Stimulated activated effector memory CD8-positive, alpha-beta T cell treated with anti-CD3 and anti-CD28 coated beads, Interleukin-12 subunit alpha, Interleukin-12 subunit beta, amount 100 ng/mL, for 72 hours (primary cell): Measurements from ENCODE around the gene GANC.
"Not testable (repeated sequence)": the region's sequence is repeated elsewhere in the genome, so short reads cannot be mapped to it uniquely, and the experiment has no call there.

Experiments used
- ATAC-seq: fragments of 150-1000 bp; cut with Tn5 transposase; 2 replicates; pipeline ENCODE4 v1.10.0; 2021
- DNase-seq, 2 donors: peaks; one replicate each; pipeline ENCODE4 v3.0.0; 2021 to 2022; ENCODE audit warnings: low spot score in 2 of 2
- H3K27ac Mint-ChIP-seq: one replicate; pipeline ENCODE4 v1.8.0; 2022; ENCODE audit warnings: mild to moderate bottlenecking, mixed read lengths
- H3K36me3 Mint-ChIP-seq: one replicate; pipeline ENCODE4 v1.8.0; 2022; ENCODE audit warnings: mild to moderate bottlenecking, mixed read lengths
- H3K4me1 Mint-ChIP-seq: one replicate; pipeline ENCODE4 v1.8.0; 2022; ENCODE audit warnings: mixed read lengths
- H3K4me3 Mint-ChIP-seq: one replicate; pipeline ENCODE4 v1.8.0; 2022; ENCODE audit warnings: mild to moderate bottlenecking, mixed read lengths
- H3K9me3 Mint-ChIP-seq: one replicate; pipeline ENCODE4 v1.8.0; 2022; ENCODE audit warnings: mixed read lengths

GANC gene

DNA sequence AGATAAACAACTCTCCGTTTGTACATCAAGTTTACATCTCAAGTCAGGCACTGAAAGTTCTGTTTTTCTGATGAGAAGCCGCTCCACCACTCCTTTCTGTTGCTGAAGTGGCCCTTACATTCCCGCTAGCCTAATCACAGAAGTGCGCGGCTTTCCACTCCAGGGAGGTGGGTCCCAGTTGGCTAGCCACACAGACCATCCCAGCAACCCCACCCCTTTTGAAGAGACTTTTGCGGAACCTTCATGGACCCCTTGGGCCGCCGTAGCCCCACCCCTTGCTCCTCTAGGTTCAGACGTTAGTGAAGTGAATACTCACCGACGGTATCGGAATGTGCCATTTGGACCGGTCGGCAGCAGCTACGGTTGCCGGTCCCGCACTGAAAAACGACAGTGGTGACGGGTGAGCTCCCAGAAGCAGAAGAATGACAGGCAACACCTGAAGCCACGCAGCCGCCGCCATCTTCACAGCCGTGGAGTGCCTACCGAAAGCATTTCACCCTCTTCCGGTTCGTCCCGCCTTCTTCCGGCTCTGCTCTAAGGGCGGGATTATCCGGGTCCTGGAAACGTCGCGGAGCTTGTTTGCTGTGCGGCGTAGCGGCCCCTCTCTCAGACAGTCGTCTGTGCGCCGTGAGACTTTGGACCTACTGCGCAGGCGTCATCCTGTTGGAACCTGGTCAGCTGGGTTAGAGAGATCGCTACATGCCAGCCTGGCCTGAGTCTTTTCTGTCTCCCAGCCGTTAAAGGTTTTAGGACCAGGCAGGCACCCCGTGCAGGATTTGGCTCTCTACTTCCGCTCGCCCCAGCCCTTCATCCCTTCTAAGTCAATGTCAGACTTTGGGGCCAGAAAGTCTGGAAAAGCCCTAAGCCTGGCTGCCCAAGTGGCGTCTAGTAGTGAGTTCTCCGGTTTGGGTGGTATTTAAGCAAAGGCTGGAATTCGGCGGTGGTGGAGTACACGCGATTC, at the start of gene GANC, which contains the start of gene TMEM87A:
GANC (plus strand) TSS at position 263 of the 961 bp plus-strand sequence. CDS start 1,281 bp downstream, outside the sequence.
TMEM87A (minus strand) TSS at position 495 of the 961 bp plus-strand sequence; CDS start at position 460, 35 bp downstream.
- peaks cover 46% of the 10 kb centered on the region for H3K4me1 Mint-ChIP-seq

GRCh38 chr15:42226648-42227047, 46.4 kb upstream of the GANC start:
- ATAC-seq (no peak), DNase-seq (no peak)
- Mint-ChIP-seq H3K27ac (no peak overlapping the region), H3K9me3 (no peaks in the 10 kb centered on the region), H3K36me3 (peaks cover 93% of the 10 kb centered on the region), H3K4me3 (no peak overlapping the region), H3K4me1 (no peaks in the 10 kb centered on the region)

More for the DNA sequence above, at the start of gene GANC, which contains the start of gene TMEM87A:
- DNase-seq (peak; percentile 81 to 97), ATAC-seq (peak; percentile 97)
- Mint-ChIP-seq H3K9me3 (no peaks in the 10 kb centered on the region), H3K4me3 (peak within 1 kb of the TSS; percentile 98), H3K36me3 (peaks cover 50% of the 10 kb centered on the region), H3K27ac (peak within 1 kb of the TSS; percentile 99)

DNA sequence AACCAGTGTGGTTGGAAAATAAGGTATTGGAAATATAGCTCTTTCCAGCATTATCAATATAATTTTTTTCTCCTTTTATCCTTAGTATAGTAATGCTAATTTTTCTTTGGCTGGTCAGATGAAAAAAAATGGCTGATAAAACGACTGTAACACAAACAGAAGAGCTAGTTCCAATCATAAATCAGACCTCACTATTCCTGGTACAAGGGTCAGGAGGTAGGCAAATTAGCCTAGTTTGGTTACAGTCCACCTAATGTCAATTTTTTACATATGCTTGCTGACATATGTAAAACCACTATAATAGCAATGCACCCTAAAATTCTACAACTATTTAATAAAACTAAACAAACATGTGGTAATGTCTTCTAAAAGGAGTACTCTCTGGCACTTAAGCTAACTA, 45.0 kb upstream of the GANC start:
- peaks cover 95% of the 10 kb centered on the region for H3K36me3 Mint-ChIP-seq
- ATAC-seq: no peak

DNA sequence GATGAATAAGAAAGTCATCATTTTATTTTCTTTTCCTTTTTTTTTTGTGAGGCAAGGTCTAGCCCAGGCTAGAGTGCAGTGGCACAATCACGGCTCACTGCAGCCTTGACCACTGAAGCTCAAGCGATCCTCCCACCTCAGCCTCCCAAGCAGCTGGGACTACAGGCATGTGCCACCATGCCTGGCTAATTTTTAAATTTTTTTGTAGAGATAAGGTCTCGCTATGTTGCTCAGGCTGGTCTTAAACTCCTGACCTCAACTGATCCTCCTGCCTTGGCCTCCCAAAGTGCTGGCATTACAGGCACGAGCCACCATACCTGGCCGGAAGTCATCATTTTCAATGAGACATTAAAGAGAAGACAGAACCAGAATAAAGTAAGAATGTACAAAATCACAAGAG, 44.0 kb upstream of the GANC start:
- DNase-seq, H3K9me3 Mint-ChIP-seq, H3K4me3 Mint-ChIP-seq, ATAC-seq, H3K4me1 Mint-ChIP-seq: not testable (repeated sequence)
- Mint-ChIP-seq H3K27ac (peak overlapping the region; percentile 58), H3K36me3 (peaks cover 96% of the 10 kb centered on the region)

More for the DNA sequence above, 45.0 kb upstream of the GANC start:
- Mint-ChIP-seq H3K4me3 (no peak overlapping the region), H3K9me3 (no peaks in the 10 kb centered on the region), H3K27ac (no peak overlapping the region), H3K4me1 (no peaks in the 10 kb centered on the region)
- DNase-seq: no peak

GRCh38 chr15:42231088-42231487, 41.9 kb upstream of the GANC start:
- Mint-ChIP-seq H3K9me3 (no peaks in the 10 kb centered on the region), H3K36me3 (peaks cover 96% of the 10 kb centered on the region), H3K4me1 (no peaks in the 10 kb centered on the region), H3K4me3 (no peak overlapping the region), H3K27ac (no peak overlapping the region)
- ATAC-seq (no peak), DNase-seq (no peak)

GRCh38 chr15:42232606-42233005, 40.4 kb upstream of the GANC start:
- no peaks in the 10 kb centered on the region for H3K9me3 Mint-ChIP-seq

DNA sequence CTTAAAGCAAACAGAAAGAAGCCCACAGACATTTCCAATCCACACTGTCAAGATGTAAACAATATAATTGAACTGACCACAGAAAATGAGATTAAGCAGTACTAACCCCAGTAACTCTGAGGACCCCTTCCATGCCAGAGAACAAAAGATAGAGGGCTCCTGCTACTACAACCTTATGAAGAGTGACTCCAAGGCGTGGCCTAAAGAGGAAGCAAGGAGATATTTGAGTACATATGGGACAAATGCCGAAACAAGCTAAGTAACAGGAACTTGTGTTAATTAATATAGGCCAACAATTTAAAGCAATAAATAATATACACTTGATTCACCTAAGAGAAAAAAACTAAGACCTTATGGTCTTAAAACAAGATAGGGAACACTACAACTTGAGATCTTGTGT, 39.9 kb upstream of the GANC start:
- H3K4me3 Mint-ChIP-seq: no peak overlapping the region
- no peaks in the 10 kb centered on the region for H3K9me3 Mint-ChIP-seq
- H3K4me1 Mint-ChIP-seq: no peaks in the 10 kb centered on the region
- no peak for DNase-seq
- H3K27ac Mint-ChIP-seq: no peak overlapping the region
- peaks cover 100% of the 10 kb centered on the region for H3K36me3 Mint-ChIP-seq
- ATAC-seq: no peak

More at GRCh38 chr15:42232606-42233005, 40.4 kb upstream of the GANC start:
- no peak for DNase-seq
- no peak for ATAC-seq
- H3K4me3 Mint-ChIP-seq: no peak overlapping the region
- H3K27ac Mint-ChIP-seq: no peak overlapping the region
- peaks cover 100% of the 10 kb centered on the region for H3K36me3 Mint-ChIP-seq
- no peaks in the 10 kb centered on the region for H3K4me1 Mint-ChIP-seq

DNA sequence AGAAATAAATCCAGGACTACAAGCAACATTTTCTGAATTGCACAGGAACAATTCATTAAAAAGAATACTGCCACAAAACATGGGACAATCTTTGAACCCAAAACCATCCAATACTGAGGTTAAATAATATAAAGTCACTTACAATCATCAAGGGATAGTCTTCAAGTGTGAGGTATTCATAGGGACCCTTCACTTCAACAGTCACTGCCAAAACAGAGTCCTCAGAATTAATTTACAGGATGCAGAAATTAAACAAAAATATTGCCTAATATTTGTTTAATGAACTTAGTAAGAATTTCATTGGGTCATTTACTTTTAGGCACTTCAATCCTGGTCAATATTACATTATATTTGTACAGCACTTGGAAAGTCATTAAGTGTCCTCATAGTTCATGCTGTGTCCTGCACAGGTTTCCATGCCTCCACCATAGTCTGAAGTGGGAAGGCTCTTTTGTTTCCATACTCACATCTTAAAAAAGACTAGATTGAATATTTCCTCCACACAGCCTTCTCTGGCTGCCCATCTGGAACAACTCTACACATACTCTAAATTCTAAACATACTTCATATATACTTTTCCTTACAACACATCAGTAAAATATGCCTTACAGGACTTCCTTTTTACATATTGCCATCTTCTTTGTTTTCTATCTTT, 33.3 kb upstream of the GANC start:
- ATAC-seq (no peak), DNase-seq (no peak)
- Mint-ChIP-seq H3K27ac (no peak overlapping the region), H3K4me3 (no peak overlapping the region), H3K9me3 (no peaks in the 10 kb centered on the region), H3K4me1 (peaks cover 8% of the 10 kb centered on the region), H3K36me3 (peaks cover 93% of the 10 kb centered on the region)

GRCh38 chr15:42240823-42241222, 32.2 kb upstream of the GANC start:
- no peaks in the 10 kb centered on the region for H3K9me3 Mint-ChIP-seq
- ATAC-seq (no peak), DNase-seq (no peak)
- H3K4me1 Mint-ChIP-seq: peaks cover 8% of the 10 kb centered on the region
- peaks cover 82% of the 10 kb centered on the region for H3K36me3 Mint-ChIP-seq
- H3K4me3 Mint-ChIP-seq: no peak overlapping the region
- H3K27ac Mint-ChIP-seq: no peak overlapping the region

DNA sequence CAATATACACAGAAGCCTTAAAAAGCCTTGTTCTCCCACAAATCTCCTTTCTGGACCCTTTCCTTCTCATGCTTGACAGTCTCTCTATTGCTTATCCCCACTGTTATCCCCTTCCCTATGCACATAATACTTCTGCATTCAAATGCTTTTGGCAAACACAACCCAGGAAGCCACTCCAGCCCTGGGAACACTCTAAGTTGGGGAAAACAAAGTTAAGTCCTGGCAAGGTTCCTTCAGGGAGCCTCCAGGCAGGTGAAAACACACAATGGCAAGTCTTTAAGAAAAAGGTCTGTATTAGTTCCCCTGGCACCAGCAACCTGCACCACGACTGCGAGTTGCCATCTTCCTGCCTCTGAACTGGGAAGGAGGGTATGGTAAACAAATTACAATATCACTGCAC, 19.7 kb upstream of the GANC start:
- peak overlapping the region; percentile 35 for H3K27ac Mint-ChIP-seq
- peaks cover 71% of the 10 kb centered on the region for H3K36me3 Mint-ChIP-seq
- no peak overlapping the region for H3K4me3 Mint-ChIP-seq
- ATAC-seq: no peak
- H3K9me3 Mint-ChIP-seq: peaks cover 9% of the 10 kb centered on the region
- H3K4me1 Mint-ChIP-seq: peaks cover 13% of the 10 kb centered on the region
- DNase-seq: no peak

GRCh38 chr15:42264795-42265194, 8.2 kb upstream of the GANC start:
- Mint-ChIP-seq H3K36me3 (peaks cover 100% of the 10 kb centered on the region), H3K9me3 (no peaks in the 10 kb centered on the region), H3K4me3 (no peak overlapping the region), H3K27ac (no peak overlapping the region), H3K4me1 (peaks cover 5% of the 10 kb centered on the region)
- DNase-seq (no peak), ATAC-seq (no peak)

GRCh38 chr15:42267286-42267685, 5.7 kb upstream of the GANC start:
- H3K4me1 Mint-ChIP-seq: peaks cover 19% of the 10 kb centered on the region
- peaks cover 91% of the 10 kb centered on the region for H3K36me3 Mint-ChIP-seq
- no peak for DNase-seq
- H3K27ac Mint-ChIP-seq: no peak overlapping the region
- no peak overlapping the region for H3K4me3 Mint-ChIP-seq
- no peak for ATAC-seq
- no peaks in the 10 kb centered on the region for H3K9me3 Mint-ChIP-seq

DNA sequence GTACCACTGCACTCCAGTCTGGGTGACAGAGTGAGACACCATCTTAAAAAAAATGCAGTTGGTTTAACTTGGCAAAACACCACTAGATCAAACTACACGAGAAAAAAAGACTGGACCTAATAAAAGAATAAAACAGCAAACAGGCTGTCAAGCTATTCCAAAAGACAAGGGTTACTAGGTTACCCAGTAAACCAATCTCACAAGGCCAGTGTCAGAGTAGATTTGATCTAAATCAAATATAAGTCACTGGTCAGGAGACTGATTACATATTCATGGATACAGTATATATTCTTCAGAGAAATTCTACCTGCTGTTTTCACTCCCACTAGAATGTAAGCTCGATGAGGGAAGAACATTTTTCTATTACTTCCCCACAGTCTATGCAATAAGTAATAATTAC, 2.5 kb upstream of the GANC start:
- Mint-ChIP-seq H3K9me3 (no peaks in the 10 kb centered on the region), H3K4me3 (no peak overlapping the region), H3K4me1 (peaks cover 39% of the 10 kb centered on the region), H3K36me3 (peaks cover 77% of the 10 kb centered on the region), H3K27ac (no peak overlapping the region)
- no peak for DNase-seq
- ATAC-seq: no peak

- H3K4me3 Mint-ChIP-seq: peak overlapping the region; percentile 9
Observed at GRCh38 chr15:42270996-42271395, 2.0 kb upstream of the GANC start.

GRCh38 chr15:42273900-42274701, 1.1 kb downstream of the GANC start:
- Mint-ChIP-seq H3K36me3 (peaks cover 41% of the 10 kb centered on the region), H3K4me1 (peaks cover 41% of the 10 kb centered on the region), H3K4me3 (peak overlapping the region; percentile 98), H3K27ac (peak overlapping the region; percentile 99), H3K9me3 (no peaks in the 10 kb centered on the region)
- ATAC-seq (peak; percentile 51), DNase-seq (peak; percentile 35 to 79)

More at GRCh38 chr15:42270996-42271395, 2.0 kb upstream of the GANC start:
- Mint-ChIP-seq H3K9me3 (no peaks in the 10 kb centered on the region), H3K36me3 (peaks cover 72% of the 10 kb centered on the region), H3K27ac (no peak overlapping the region), H3K4me1 (peaks cover 44% of the 10 kb centered on the region)
- ATAC-seq (no peak), DNase-seq (no peak)
